IMR-90 (cell line): ENCODE measurements around the gene FAXC. TPM values are rescaled to one million over a fixed set of nuclear protein-coding genes. Genes with fewer than 3 reads are reported as not detected.

ENCODE experiments used
- ATAC-seq: fragments of 200-7000 bp; cut with Tn5 transposase; 2 replicates; pipeline ENCODE4 v1.9.1; 2020; ENCODE audit warnings: low read depth, mild to moderate bottlenecking, moderate library complexity
- BruUV-seq: library from RNA; stranded (reverse); fragments of 400-500 nt; replicated peaks from 2 replicates; lab custom pipeline; 2021; lab: Mats Ljungman, UMichigan
- CTCF ChIA-PET: fragments of 300-600 bp; formaldehyde crosslinking; extraction: SDS; loops from one replicate; lab custom pipeline; 2021; ENCODE audit warnings: antibody characterized with exemption; lab: Yijun Ruan, JAX
- POLR2A ChIA-PET: fragments of 300-600 bp; sonication (Branson Sonifier 250); formaldehyde crosslinking; loops from one replicate; lab custom pipeline; 2022; ENCODE audit warnings: antibody characterized with exemption; ENCODE audit not compliant: unreplicated experiment; lab: Charles Lee
- DNase-seq: peaks from one replicate; pipeline ENCODE4 v3.0.0; 2013
- H2AFZ ChIP-seq: replicated peaks from 2 replicates; pipeline ENCODE3; 2013; ENCODE audit warnings: low read length, mild to moderate bottlenecking; ENCODE audit not compliant: poor library complexity
- H2AK5ac ChIP-seq: 2 replicates; pipeline ENCODE4 v1.6.1; 2013; ENCODE audit warnings: low read depth, low read length, inconsistent platforms
- H2AK9ac ChIP-seq: replicated peaks from 2 replicates; pipeline ENCODE3; 2013; ENCODE audit warnings: mild to moderate bottlenecking, low read depth, low read length, moderate library complexity; ENCODE audit not compliant: poor library complexity
- H2BK120ac ChIP-seq: 2 replicates; pipeline ENCODE4 v1.6.1; 2013; ENCODE audit warnings: low read depth, low read length, inconsistent platforms
- H2BK15ac ChIP-seq: 3 replicates; pipeline ENCODE4 v1.6.1; 2013; ENCODE audit warnings: low read depth, low read length, inconsistent platforms
- H2BK20ac ChIP-seq: 2 replicates; pipeline ENCODE4 v1.6.1; 2013; ENCODE audit warnings: low read depth, mild to moderate bottlenecking, inconsistent platforms, low read length, moderate library complexity
- H2BK5ac ChIP-seq: 2 replicates; pipeline ENCODE4 v1.6.1; 2013; ENCODE audit warnings: mild to moderate bottlenecking, low read depth, low read length, inconsistent platforms; ENCODE audit not compliant: poor library complexity, severe bottlenecking
- H3K14ac ChIP-seq: replicated peaks from 2 replicates; pipeline ENCODE4 v1.6.1; 2013; ENCODE audit warnings: low read depth, low read length, inconsistent platforms
- H3K18ac ChIP-seq: 2 replicates; pipeline ENCODE4 v1.6.1; 2013; ENCODE audit warnings: low read depth, low read length, control low read depth
- H3K23ac ChIP-seq: 2 replicates; pipeline ENCODE4 v1.6.1; 2013; ENCODE audit warnings: low read depth, low read length, inconsistent platforms
- H3K27ac ChIP-seq: 2 replicates; pipeline ENCODE4 v1.5.1; 2013; ENCODE audit warnings: mild to moderate bottlenecking, control low read depth, low read length; ENCODE audit not compliant: insufficient read depth
- H3K27me3 ChIP-seq: 2 replicates; pipeline ENCODE4 v1.6.1; 2013; ENCODE audit warnings: low read length; ENCODE audit not compliant: control insufficient read depth, insufficient read depth
- H3K36me3 ChIP-seq: 2 replicates; pipeline ENCODE4 v1.6.1; 2013; ENCODE audit warnings: low read length, mixed read lengths; ENCODE audit not compliant: control insufficient read depth, insufficient read depth
- H3K4ac ChIP-seq: 2 replicates; pipeline ENCODE4 v1.6.1; 2013; ENCODE audit warnings: low read depth, low read length, inconsistent platforms
- H3K4me1 ChIP-seq: 2 replicates; pipeline ENCODE4 v1.6.1; 2013; ENCODE audit warnings: low read length, mixed read lengths; ENCODE audit not compliant: control insufficient read depth, insufficient read depth
- H3K4me2 ChIP-seq: 2 replicates; pipeline ENCODE4 v1.6.1; 2013; ENCODE audit warnings: low read depth, mild to moderate bottlenecking, control low read depth, low read length, moderate library complexity
- H3K4me3 ChIP-seq: 2 replicates; pipeline ENCODE4 v1.5.1; 2013; ENCODE audit warnings: low read depth, mild to moderate bottlenecking, control low read depth, low read length, moderate library complexity; ENCODE audit not compliant: insufficient read depth
- H3K56ac ChIP-seq: 2 replicates; pipeline ENCODE4 v1.6.1; 2013; ENCODE audit warnings: low read length, inconsistent platforms; ENCODE audit not compliant: insufficient read depth; ENCODE audit errors: extremely low read depth
- H3K79me1 ChIP-seq, 2 experiments: 2 replicates each; pipeline ENCODE4 v1.6.1; 2013; ENCODE audit warnings: low read length in 2 of 2, inconsistent platforms in 1 of 2, low read depth in 1 of 2
- H3K9ac ChIP-seq: 2 replicates; pipeline ENCODE4 v1.6.1; 2013; ENCODE audit warnings: low read depth, low read length, control low read depth
- H3K9me1 ChIP-seq: 2 replicates; pipeline ENCODE4 v1.6.1; 2013; ENCODE audit warnings: low read length, inconsistent platforms; ENCODE audit not compliant: insufficient read depth
- H3K9me3 ChIP-seq: 2 replicates; pipeline ENCODE4 v1.6.1; 2013; ENCODE audit warnings: low read length; ENCODE audit not compliant: control insufficient read depth, insufficient read depth
- H4K20me1 ChIP-seq: 2 replicates; pipeline ENCODE4 v1.6.1; 2013; ENCODE audit warnings: low read length, inconsistent platforms; ENCODE audit not compliant: insufficient read depth
- H4K5ac ChIP-seq: 2 replicates; pipeline ENCODE4 v1.6.1; 2013; ENCODE audit warnings: mild to moderate bottlenecking, low read depth, low read length, control low read depth
- H4K8ac ChIP-seq, 2 experiments: 2 replicates each; pipeline ENCODE4 v1.6.1; 2013; ENCODE audit warnings: low read depth in 2 of 2, low read length in 2 of 2, control low read depth in 1 of 2, inconsistent platforms in 1 of 2
- H4K91ac ChIP-seq: 2 replicates; pipeline ENCODE4 v1.6.1; 2013; ENCODE audit warnings: low read depth, low read length, inconsistent platforms; ENCODE audit not compliant: insufficient read depth
- BHLHE40 ChIP-seq: fragments of 150-350 bp; IDR thresholded peaks from 2 replicates; pipeline ENCODE4 v1.6.1; 2016; ENCODE audit warnings: mild to moderate bottlenecking, low read depth, low read length
- CEBPB ChIP-seq: IDR thresholded peaks from 2 replicates; pipeline ENCODE4 v1.6.1; 2012; ENCODE audit warnings: low read depth, low read length, improper control_type of control experiment
- CTCF ChIP-seq: conservative IDR thresholded peaks from 2 replicates; pipeline ENCODE4 v1.5.1; 2012; ENCODE audit warnings: mild to moderate bottlenecking, low read depth, low read length, improper control_type of control experiment
- FOS ChIP-seq: fragments of 150-350 bp; IDR thresholded peaks from 2 replicates; pipeline ENCODE4 v1.6.1; 2016; ENCODE audit warnings: low read depth, low read length
- MAFK ChIP-seq: IDR thresholded peaks from 2 replicates; pipeline ENCODE4 v1.6.1; 2012; ENCODE audit warnings: low read depth, low read length, improper control_type of control experiment
- MXI1 ChIP-seq: IDR thresholded peaks from 2 replicates; pipeline ENCODE4 v1.6.1; 2012; ENCODE audit warnings: low read depth, mild to moderate bottlenecking, low read length, moderate library complexity, borderline replicate concordance
- NFE2L2 ChIP-seq: fragments of 150-350 bp; IDR thresholded peaks from 2 replicates; pipeline ENCODE4 v1.6.1; 2016; ENCODE audit warnings: low read depth, mild to moderate bottlenecking, low read length
- RAD21 ChIP-seq: IDR thresholded peaks from 2 replicates; pipeline ENCODE4 v1.6.1; 2012; ENCODE audit warnings: low read length, improper control_type of control experiment
- RCOR1 ChIP-seq: IDR thresholded peaks from 2 replicates; pipeline ENCODE4 v1.6.1; 2012; ENCODE audit warnings: mild to moderate bottlenecking, low read length, improper control_type of control experiment; ENCODE audit not compliant: insufficient replicate concordance
- SMC3 ChIP-seq: fragments of 150-350 bp; IDR thresholded peaks from 2 replicates; pipeline ENCODE4 v1.6.1; 2016; ENCODE audit warnings: low read depth, mild to moderate bottlenecking, antibody characterized with exemption, low read length, moderate library complexity
- WGBS, 2 experiments: methylation state at CpG; one replicate each; pipeline versions ENCODE4 v1.1.5 to v1.1.7; 2013; ENCODE audit warnings: missing lambda C conversion rate in 2 of 2; ENCODE audit not compliant: insufficient read length in 1 of 2; ENCODE audit errors: extremely low coverage in 2 of 2; 5-methylcytosine and 5-hydroxymethylcytosine counted together
- dilution Hi-C: fragments of 300-500 bp; cut with HindIII; formaldehyde crosslinking; loops from one replicate; pipeline ENCODE4 v1.14.3; 2018; ENCODE audit warnings: low sequenced_read_pairs; ENCODE audit not compliant: unreplicated experiment
- in situ Hi-C: fragments of 300-500 bp; cut with MboI; formaldehyde crosslinking; loops from 3 replicates; pipeline ENCODE4 v1.14.3; 2019; ENCODE audit warnings: low sequenced_read_pairs, inconsistent platforms, mixed read lengths
- intact Hi-C: fragments of 100-400 bp; cut with micrococcal nuclease; formaldehyde crosslinking; loops from 2 replicates; pipeline ENCODE4 v1.10.0; 2022
- polyA plus RNA-seq, 3 experiments: library from polyadenylated mRNA; depleted of rRNA; stranded (reverse); fragments of >200 nt; gene quantifications; 2 replicates each; pipeline ENCODE4 v1.2.3, GENCODE V29; 2012; ENCODE audit warnings: low replicate concordance in 1 of 3
- total RNA-seq: library from RNA; depleted of rRNA; stranded (reverse); fragments of >200 nt; gene quantifications from 2 replicates; pipeline ENCODE4 v1.2.3, GENCODE V29; 2012

Gene FAXC
- total and polyA plus RNA-seq, 2 of the 4 experiments (the other 2 are of a cell fraction), result 1.1 to 2.7 TPM

GRCh38 chr6:99232056-99232455 is 117.4 kb downstream of the FAXC start:
- Histone ChIP-seq H3K23ac (no peak overlapping the region), H2BK15ac (no peak overlapping the region), H4K5ac (no peak overlapping the region), H2BK20ac (no peak overlapping the region), H3K14ac (no peak overlapping the region), H4K20me1 (no peaks in the 10 kb centered on the region), H3K9me1 (no peaks in the 10 kb centered on the region), H2AK5ac (no peak overlapping the region), H3K36me3 (no peaks in the 10 kb centered on the region), H3K9ac (no peak overlapping the region), H3K4me3 (no peak overlapping the region), H3K79me1 (no peaks in the 10 kb centered on the region), H4K8ac (no peak overlapping the region), H4K91ac (no peak overlapping the region), H2BK5ac (no peak overlapping the region), H2AFZ (no peak overlapping the region), H3K56ac (no peak overlapping the region), H3K4me2 (no peak overlapping the region), H3K4me1 (no peaks in the 10 kb centered on the region), H3K18ac (no peak overlapping the region), H2AK9ac (no peak overlapping the region), H3K4ac (no peak overlapping the region), H3K9me3 (no peaks in the 10 kb centered on the region), H2BK120ac (no peak overlapping the region), H3K27me3 (no peaks in the 10 kb centered on the region), H3K27ac (no peak overlapping the region)
- in situ Hi-C loops (no loop called here), dilution Hi-C loops (no loop called here), intact Hi-C loops (no loop called here)
- BruUV-seq, result no TSS peak
- DNase-seq (no peak), ATAC-seq (no peak)
- TF ChIP-seq RCOR1 (no peak), MXI1 (no peak), CEBPB (no peak), NFE2L2 (no peak), BHLHE40 (no peak), FOS (no peak), SMC3 (no peak), RAD21 (no peak), CTCF (no peak), MAFK (no peak)
- ChIA-PET CTCF (no interaction called here), POLR2A (no interaction called here)
- no CpG with 5 or more reads among the region's 8 CpGs for WGBS, 2 experiments
